Tibial nerve (tissue), 4 donors: ENCODE results near the gene PLEKHA7. TPM values are rescaled to one million over a fixed set of nuclear protein-coding genes. Genes with fewer than 3 reads are reported as not detected.
"Not testable (repeated sequence)": the region's sequence is repeated elsewhere in the genome, so short reads cannot be mapped to it uniquely, and the experiment has no call there.

ENCODE experiments used
- DNase-seq, 2 donors: peaks; one replicate each; pipeline ENCODE4 v3.0.0-alpha.2; 2019; ENCODE audit warnings: low spot score in 2 of 2
- H3K27ac ChIP-seq, 4 donors: fragments of 200-600 bp; sonication (generic) in 3 of 4; one replicate each; pipeline ENCODE4 v1.5.1; 2017 to 2019; ENCODE audit warnings: mild to moderate bottlenecking in 1 of 4
- H3K27me3 ChIP-seq, 2 donors: fragments of 200-600 bp; sonication (generic) in 1 of 2; one replicate each; pipeline versions ENCODE4 v1.5.1 to v1.6.0; 2017 to 2019
- H3K36me3 ChIP-seq, 3 donors: fragments of 200-600 bp; sonication (generic); one replicate each; pipeline ENCODE4 v1.5.1; 2018 to 2019
- H3K4me1 ChIP-seq, 4 donors: fragments of 200-600 bp; sonication (generic) in 3 of 4; one replicate each; pipeline ENCODE4 v1.5.1; 2017 to 2019
- H3K4me3 ChIP-seq, 4 donors: fragments of 200-600 bp; sonication (generic) in 3 of 4; one replicate each; pipeline ENCODE4 v1.5.1; 2017 to 2019; ENCODE audit warnings: mild to moderate bottlenecking in 1 of 4, moderate library complexity in 1 of 4
- H3K9me3 ChIP-seq, 4 donors: fragments of 200-600 bp; sonication (generic) in 3 of 4; one replicate each; pipeline ENCODE4 v1.5.1; 2017 to 2019
- EP300 ChIP-seq, 2 donors: sonication (generic); formaldehyde crosslinking; IDR thresholded peaks; one replicate each; pipeline ENCODE4 v1.6.1; 2017; ENCODE audit warnings: antibody characterized with exemption in 2 of 2, mild to moderate bottlenecking in 1 of 2
- POLR2A ChIP-seq, 2 donors: fragments of 450-650 bp; IDR thresholded peaks; one replicate each; pipeline ENCODE4 v1.6.1; 2017; ENCODE audit warnings: antibody characterized with exemption in 2 of 2, mild to moderate bottlenecking in 2 of 2, moderate library complexity in 2 of 2
- WGBS, 2 donors: methylation state at CpG; one replicate each; pipeline ENCODE4 v1.1.5; 2018; 5-methylcytosine and 5-hydroxymethylcytosine counted together
- total RNA-seq, 4 donors: library from RNA; depleted of rRNA; stranded (reverse); fragments of >200 nt; gene quantifications; one replicate each; pipeline ENCODE4 v1.1.0, GENCODE V29; 2016
- TF ChIP-seq, protein P1 (sequence below), 5 experiments: fragments of 200-600 bp in 3 of 5; fragments of 450-650 bp in 2 of 5; sonication (generic) in 3 of 5; IDR thresholded peaks; one replicate each; pipeline ENCODE4 v1.5.1; 2016 to 2019; ENCODE audit warnings: antibody characterized with exemption in 5 of 5, mild to moderate bottlenecking in 3 of 5, moderate library complexity in 2 of 5

PLEKHA7 gene
- total RNA-seq, 4 donors from 2014 or later = 41.6 to 56.7 (median 50.1) TPM

DNA sequence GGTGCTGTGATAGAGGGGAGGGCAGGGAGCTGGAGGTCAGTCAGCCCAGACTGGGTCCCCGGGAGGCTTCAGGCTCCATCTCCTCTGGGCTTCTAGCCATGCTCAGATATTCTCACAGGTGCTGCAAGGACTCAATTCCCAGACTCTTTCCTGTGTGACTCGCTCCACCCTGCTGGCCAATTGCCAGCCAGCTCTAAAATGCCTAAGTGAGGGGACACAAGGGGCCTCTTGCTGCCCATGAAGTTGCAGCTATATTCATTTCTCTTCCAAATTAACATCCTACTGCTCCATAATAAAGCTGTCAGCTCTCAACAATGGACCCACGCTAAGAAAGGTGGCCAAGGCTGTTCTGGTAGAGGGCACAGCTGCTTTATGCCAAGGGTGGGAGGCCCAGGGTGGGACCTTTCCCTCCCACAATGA is 101.5 kb downstream of the PLEKHA7 start:
- Histone ChIP-seq H3K27ac (no peak overlapping the region), H3K27me3 (no peaks in the 10 kb centered on the region), H3K9me3 (no peaks in the 10 kb centered on the region), H3K36me3 (no peaks in the 10 kb centered on the region), H3K4me3 (no peak overlapping the region), H3K4me1 (peaks cover 0 to 40% (median 12%) of the 10 kb centered on the region in 4 donors)
- DNase-seq = no peak
- WGBS, 2 donors = 56 to 57% methylated on average over 3 of the region's 3 CpGs
- TF ChIP-seq EP300 (IDR thresholded peaks at IDR 0.05) = no peak
- TF ChIP-seq POLR2A (IDR thresholded peaks at IDR 0.05) = no peak
- TF ChIP-seq, protein P1, sequence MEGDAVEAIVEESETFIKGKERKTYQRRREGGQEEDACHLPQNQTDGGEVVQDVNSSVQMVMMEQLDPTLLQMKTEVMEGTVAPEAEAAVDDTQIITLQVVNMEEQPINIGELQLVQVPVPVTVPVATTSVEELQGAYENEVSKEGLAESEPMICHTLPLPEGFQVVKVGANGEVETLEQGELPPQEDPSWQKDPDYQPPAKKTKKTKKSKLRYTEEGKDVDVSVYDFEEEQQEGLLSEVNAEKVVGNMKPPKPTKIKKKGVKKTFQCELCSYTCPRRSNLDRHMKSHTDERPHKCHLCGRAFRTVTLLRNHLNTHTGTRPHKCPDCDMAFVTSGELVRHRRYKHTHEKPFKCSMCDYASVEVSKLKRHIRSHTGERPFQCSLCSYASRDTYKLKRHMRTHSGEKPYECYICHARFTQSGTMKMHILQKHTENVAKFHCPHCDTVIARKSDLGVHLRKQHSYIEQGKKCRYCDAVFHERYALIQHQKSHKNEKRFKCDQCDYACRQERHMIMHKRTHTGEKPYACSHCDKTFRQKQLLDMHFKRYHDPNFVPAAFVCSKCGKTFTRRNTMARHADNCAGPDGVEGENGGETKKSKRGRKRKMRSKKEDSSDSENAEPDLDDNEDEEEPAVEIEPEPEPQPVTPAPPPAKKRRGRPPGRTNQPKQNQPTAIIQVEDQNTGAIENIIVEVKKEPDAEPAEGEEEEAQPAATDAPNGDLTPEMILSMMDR (IDR thresholded peaks at IDR 0.05) = no peak

DNA sequence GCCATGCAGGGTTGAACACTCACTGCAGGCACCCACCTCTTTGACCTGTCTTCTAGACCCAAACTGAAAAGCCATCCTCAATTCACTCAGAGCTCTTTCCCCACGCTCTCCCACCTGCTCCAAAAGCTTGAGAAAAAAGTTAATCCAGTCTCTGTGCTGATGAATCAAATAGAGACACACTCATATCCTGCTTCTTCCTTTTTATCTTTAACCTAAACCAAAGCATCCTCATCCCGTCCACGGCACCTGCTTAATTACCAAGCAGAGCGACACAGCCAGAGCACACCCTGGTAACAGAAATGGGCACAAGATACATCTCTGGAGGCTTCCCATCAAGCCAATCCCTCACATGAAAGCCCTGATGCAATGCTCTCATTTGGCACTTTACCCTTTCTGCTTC is 102.6 kb downstream of the PLEKHA7 start:
- DNase-seq = no peak
- Histone ChIP-seq H3K4me3 (no peak overlapping the region), H3K27me3 (no peaks in the 10 kb centered on the region), H3K9me3 (no peaks in the 10 kb centered on the region), H3K27ac (no peak overlapping the region), H3K4me1 (peaks cover 0 to 40% (median 12%) of the 10 kb centered on the region in 4 donors), H3K36me3 (no peaks in the 10 kb centered on the region)
- 89 to 90% methylated on average over 4 of the region's 4 CpGs for WGBS, 2 donors
- no peak for TF ChIP-seq POLR2A (IDR thresholded peaks at IDR 0.05)
- TF ChIP-seq, protein P1 (IDR thresholded peaks at IDR 0.05) = no peak
- no peak for TF ChIP-seq EP300 (IDR thresholded peaks at IDR 0.05)

DNA sequence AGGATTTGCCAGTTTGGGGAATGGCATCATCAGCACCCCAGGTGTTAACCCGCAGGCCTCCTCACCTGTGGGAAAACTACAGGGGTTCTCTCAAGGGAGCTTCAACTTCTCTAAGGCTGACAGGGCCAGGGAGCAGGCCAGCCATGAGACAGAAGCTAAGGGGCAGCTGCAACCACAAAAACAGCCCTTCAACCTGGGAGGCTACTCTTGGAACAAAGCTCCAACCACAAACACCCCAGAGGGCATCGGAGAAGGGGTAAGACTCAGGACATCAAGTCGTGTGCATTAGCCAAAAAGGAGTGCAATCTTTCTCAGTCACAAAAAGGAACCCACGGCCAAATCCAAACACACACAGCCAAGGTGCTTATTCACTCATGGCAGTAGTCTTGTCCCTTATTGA is 103.0 kb downstream of the PLEKHA7 start:
- Histone ChIP-seq H3K4me3 (no peak overlapping the region), H3K27ac (no peak overlapping the region), H3K27me3 (no peaks in the 10 kb centered on the region), H3K36me3 (no peaks in the 10 kb centered on the region), H3K9me3 (no peaks in the 10 kb centered on the region), H3K4me1 (peaks cover 0 to 40% (median 12%) of the 10 kb centered on the region in 4 donors)
- WGBS, 2 donors = 49 to 74% methylated on average over 4 of the region's 4 CpGs
- DNase-seq = no peak
- no peak for TF ChIP-seq EP300 (IDR thresholded peaks at IDR 0.05)
- TF ChIP-seq, protein P1 (IDR thresholded peaks at IDR 0.05) = no peak
- no peak for TF ChIP-seq POLR2A (IDR thresholded peaks at IDR 0.05)

DNA sequence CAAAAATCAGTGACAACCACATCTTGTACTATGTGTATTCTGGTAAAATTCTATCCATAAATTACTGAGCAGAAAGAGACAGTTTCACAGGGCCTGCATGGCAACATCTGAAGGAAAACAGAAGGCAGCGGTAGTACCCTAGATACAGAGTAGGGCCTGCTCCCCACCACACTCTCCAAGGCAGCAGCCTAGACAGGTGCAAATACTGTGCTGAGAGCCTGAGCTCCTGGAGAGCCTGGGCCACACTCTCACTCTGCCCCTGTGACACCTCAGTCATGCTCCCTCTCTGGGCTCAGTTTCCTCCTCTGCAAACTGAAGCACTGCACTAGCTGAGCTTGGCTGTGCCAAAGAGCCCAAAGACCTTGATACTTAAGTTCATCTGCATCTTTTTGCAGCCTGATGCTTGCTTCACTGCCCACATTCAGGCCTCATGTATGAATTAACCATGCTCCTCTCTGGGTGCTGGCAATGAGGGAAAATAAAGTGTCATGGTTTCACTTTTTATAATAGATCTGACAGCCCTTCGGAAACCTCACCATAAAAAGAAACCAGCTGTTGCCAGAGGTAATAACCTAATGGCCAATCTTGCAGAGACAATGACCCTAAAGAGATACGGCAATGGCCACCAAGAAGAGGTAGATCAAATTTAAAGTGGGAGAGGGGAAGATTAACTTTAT is 104.7 kb downstream of the PLEKHA7 start:
- no peaks in the 10 kb centered on the region for H3K27me3 ChIP-seq
- no peaks in the 10 kb centered on the region for H3K36me3 ChIP-seq
- H3K4me3 ChIP-seq = no peak overlapping the region
- no peaks in the 10 kb centered on the region for H3K9me3 ChIP-seq
- DNase-seq = no peak
- TF ChIP-seq, protein P1 (IDR thresholded peaks at IDR 0.05) = no peak
- no peak for TF ChIP-seq POLR2A (IDR thresholded peaks at IDR 0.05)
- peaks cover 0 to 40% (median 12%) of the 10 kb centered on the region in 4 donors for H3K4me1 ChIP-seq
- WGBS, 2 donors = 80 to 84% methylated on average over 3 of the region's 3 CpGs
- H3K27ac ChIP-seq = no peak overlapping the region

DNA sequence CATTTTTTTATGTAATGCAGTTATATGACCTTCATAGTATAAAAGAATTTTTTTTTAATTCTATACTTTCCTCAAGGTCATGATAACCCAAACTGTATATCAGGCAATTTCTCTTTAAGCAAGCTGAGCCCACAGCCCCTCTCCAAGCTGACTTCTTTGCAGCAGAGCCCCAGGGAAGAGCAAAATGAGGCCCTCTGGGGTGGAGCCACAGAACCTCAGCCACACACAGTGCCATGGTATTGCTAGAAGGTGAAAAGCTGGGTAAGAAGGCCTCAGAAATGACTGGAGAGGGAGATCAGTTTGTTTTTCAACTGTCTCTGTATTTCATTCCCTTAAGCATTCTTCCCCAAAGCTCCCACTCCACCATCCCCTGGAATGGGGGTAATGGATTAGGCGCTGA is 108.8 kb downstream of the PLEKHA7 start:
- DNase-seq = no peak
- Histone ChIP-seq H3K4me3 (no peak overlapping the region), H3K36me3 (no peaks in the 10 kb centered on the region), H3K9me3 (no peaks in the 10 kb centered on the region), H3K27ac (no peak overlapping the region), H3K4me1 (peaks cover 0 to 12% (median 7%) of the 10 kb centered on the region in 4 donors), H3K27me3 (no peaks in the 10 kb centered on the region)
- TF ChIP-seq EP300 (IDR thresholded peaks at IDR 0.05) (no peak), POLR2A (IDR thresholded peaks at IDR 0.05) (no peak)
- TF ChIP-seq, protein P1 (IDR thresholded peaks at IDR 0.05) = no peak
- 89 to 91% methylated on average over 1 of the region's 1 CpG for WGBS, 2 donors

DNA sequence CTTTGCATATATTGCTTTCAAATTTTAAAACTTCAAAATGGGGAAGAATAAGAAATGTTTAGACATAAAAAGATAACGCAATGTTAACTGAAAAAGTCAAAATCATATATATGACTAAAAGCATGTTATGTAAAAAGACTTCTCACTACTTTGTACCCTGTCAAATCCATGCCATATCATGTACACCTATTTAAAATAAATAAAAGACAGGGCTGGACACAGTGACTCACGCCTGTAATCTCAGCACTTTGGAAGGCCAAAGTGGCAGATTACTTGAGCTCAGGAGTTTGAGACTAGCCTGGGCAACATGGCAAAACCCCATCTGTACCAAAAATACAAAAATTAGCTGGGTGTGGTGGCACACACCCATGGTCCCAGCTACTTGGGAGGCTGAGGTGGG is 109.5 kb downstream of the PLEKHA7 start:
- not testable (repeated sequence) for H3K27me3 ChIP-seq, H3K4me3 ChIP-seq, H3K27ac ChIP-seq, DNase-seq, H3K9me3 ChIP-seq, H3K36me3 ChIP-seq, H3K4me1 ChIP-seq
- WGBS, 2 donors = 96% methylated on average over 2 of the region's 2 CpGs
